SH-SY5Y (cell line): Measurements from ENCODE around the gene TRPC4.

ENCODE experiments used
- GATA2 ChIP-seq: IDR thresholded peaks from 2 replicates; pipeline ENCODE4 v1.6.1; 2011; ENCODE audit warnings: mild to moderate bottlenecking, low read depth, low read length
- GATA3 ChIP-seq: IDR thresholded peaks from 2 replicates; pipeline ENCODE4 v1.6.1; 2011; ENCODE audit warnings: low read depth, mild to moderate bottlenecking, low read length, moderate library complexity

DNA sequence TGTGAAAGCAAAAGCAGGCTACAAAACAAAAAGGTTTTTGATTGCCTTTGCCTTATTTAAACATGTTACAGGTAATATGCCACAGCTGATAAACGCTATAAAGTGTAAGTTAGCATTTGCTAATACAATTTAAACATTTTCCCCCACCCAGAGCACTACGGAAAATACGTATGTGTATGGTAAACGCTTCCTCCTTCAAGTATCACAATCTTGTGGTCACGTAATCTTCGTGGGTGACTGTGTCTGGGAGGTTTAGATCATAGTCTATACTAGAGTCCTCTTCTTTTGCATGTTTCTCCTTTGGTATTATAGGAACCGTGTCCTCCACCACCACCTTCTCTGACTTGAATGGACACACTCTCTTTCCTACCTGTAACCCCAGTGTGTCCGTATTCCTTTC is 232.9 kb downstream of the TRPC4 start:
- no peak for TF ChIP-seq GATA2
- no peak for TF ChIP-seq GATA3
